Middle frontal gyrus (tissue), 1 donor: ENCODE data around the gene ATXN2.
"Not testable (repeated sequence)": the region's sequence is repeated elsewhere in the genome, so short reads cannot be mapped to it uniquely, and the experiment has no call there.

ENCODE experiments used
- DNase-seq: peaks from one replicate; pipeline ENCODE4 v3.0.0-alpha.2; 2015; ENCODE audit warnings: low spot score; ENCODE audit errors: extremely low spot score

The ATXN2 gene

DNA sequence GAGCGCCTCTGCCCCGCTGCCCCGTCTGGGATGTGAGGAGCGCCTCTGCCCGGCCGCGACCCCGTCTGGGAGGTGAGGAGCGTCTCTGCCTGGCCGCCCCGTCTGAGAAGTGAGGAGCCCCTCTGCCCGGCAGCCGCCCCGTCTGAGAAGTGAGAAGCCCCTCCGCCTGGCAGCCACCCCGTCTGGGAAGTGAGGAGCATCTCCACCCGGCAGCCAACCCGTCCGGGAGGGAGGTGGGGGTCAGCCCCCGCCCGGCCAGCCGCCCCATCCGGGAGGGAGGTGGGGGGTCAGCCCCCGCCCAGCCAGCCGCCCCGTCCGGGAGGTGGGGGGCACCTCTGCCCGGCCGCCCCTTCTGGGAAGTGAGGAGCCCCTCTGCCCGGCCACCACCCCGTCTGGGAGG lies 91.9 kb downstream of the ATXN2 start:
- DNase-seq = not testable (repeated sequence)

GRCh38 chr12:111506260-111506659 lies 92.9 kb downstream of the ATXN2 start:
- DNase-seq = no peak

DNA sequence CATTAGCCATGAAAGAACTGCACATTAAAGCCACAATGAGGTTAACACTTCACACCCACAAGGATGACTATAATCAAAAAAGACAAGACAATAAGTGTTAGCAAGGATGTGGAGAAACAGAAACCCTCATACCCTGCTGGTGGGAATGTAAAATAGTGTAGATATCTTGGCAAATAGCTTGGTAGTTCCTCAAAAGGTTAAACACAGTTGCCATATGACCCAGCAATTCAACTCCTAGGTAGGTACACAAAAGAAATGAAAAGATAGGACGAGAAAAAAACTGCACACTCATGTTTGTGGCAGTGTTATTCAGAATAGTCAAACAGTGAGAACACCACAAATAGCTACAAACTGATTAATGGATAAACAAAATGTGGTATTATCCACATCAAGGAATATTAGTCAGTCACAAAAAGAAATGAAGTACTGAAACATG lies 93.5 kb downstream of the ATXN2 start:
- no peak for DNase-seq

GRCh38 chr12:111503116-111503515 lies 96.0 kb downstream of the ATXN2 start:
- no peak for DNase-seq

GRCh38 chr12:111494676-111495075 lies 104.4 kb downstream of the ATXN2 start:
- DNase-seq = no peak

DNA sequence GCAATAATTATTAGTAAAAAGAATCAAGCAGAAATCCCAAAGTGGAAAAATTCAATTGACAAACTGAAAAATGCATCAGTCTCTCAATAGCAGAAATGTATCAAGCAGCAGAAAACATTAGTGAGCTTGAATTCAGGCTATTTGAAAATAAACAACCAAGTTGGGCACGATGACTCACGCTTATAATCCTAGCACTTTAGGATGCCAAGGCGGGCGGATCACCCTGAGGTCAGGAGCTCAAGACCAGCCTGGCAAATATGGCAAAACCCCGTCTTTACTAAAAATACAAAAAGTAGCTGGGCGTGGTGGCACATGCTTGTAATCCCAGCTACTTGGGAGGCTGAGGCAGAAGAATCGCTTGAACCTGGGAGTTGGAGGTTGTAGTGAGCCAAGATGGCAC lies 106.1 kb downstream of the ATXN2 start:
- not testable (repeated sequence) for DNase-seq

GRCh38 chr12:111488798-111489197 lies 110.3 kb downstream of the ATXN2 start:
- no peak for DNase-seq

- no peak for DNase-seq
Observed at GRCh38 chr12:111488271-111488670, 110.8 kb downstream of the ATXN2 start.

DNA sequence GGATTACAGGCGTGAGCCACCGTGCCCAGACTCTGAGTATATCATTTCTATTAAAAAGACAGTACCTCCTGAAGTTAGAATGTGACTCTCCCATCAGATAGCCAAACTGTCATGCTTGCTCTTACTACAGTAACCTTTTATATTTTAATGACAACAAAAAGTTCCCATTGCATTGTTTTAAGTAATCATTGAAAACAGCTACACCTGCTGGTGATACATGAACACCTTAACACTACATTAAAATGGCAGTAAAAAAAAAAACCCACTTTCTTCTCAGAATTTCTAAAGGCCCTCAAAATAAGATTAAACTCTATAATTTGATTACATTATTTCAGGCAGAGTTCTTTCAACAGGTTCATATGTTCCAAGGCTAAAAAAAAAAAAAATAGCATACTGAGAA lies 116.7 kb downstream of the ATXN2 start:
- DNase-seq = no peak

DNA sequence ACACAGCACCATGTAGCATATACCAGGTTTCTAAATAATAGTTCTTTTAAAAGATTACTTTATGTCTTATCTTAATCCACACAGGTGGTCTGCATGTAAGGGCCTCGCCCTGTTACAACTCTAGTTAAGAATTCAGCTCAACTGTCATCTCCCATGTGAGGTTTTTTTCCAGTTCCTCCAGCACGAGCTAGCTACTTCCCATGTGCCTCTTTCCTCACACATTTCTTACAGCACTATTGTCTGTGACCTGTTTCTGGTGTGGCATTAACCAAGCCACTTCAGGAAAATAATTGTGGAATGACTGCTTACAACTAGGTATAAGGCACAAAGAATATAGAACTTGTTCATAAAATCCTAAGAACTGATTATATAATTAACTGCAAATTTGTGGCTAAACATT lies 127.9 kb downstream of the ATXN2 start:
- no peak for DNase-seq

- no peak for DNase-seq
Observed at GRCh38 chr12:111469401-111469800, 129.7 kb downstream of the ATXN2 start.

- no peak for DNase-seq
Observed at GRCh38 chr12:111467857-111468241, 131.3 kb downstream of the ATXN2 start.

DNA sequence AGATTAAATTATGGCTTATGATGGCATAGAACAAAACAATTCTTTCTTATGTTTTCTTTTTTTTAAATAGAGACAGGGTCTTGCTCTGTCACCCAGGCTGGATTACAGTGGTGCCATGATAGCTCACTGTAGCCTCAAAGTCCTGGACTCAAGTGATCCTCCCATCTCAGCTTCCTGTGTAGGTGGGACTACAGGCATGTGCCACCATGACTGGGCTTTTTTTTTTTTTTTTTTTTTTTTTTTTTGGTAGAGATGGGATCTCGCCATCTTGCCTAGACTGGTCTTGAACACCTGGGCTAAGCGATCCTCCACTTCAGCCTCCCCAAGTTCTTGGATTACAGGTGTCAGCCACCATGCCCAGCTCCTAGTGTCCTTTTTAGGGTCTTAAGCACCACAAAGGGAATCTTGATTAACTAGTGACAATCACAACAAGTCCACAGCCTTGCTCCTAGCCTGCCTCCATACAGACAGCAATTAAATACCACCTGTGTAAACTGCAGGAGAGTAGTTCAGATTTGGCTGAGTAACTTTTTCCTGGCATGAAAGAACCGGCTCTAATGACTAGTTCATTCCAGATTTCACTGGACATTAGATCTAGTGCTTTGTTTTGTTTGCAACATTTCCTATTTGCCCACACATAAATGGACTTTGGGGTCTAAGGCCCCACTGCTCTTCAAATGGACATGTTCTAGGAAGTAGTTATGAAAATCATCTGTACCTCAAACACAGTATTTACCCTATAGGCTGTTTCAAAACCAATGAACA lies 131.8 kb downstream of the ATXN2 start:
- no peak for DNase-seq

DNA sequence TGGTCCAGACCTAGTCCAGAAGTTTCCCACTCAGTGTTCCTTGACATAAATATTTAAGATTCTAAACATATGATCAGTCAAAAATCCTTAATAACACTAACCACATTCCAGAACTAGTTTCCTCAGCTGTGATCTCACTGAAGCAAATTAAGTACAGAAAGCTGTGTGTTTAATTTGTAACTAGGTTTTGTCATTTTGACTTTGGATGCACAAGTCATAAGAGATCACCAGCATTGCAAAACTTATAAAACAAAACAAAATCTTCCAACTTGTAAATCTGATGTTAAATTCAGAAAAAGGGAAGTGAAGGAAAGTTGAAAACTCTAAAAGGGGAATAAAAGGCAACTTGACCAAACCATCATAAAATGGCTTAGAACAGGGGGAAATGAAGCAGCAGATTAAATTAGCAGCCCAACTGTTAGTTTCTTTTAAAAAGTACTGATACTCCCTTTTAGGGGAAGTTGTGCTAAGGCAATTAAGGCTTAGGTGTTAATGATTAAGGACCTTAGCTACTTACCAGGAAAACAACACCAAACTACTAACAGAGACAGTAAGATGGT lies 136.8 kb downstream of the ATXN2 start:
- no peak for DNase-seq

- not testable (repeated sequence) for DNase-seq
Observed at GRCh38 chr12:111460111-111460510, 139.0 kb downstream of the ATXN2 start.

GRCh38 chr12:111458546-111459172 lies 140.5 kb downstream of the ATXN2 start:
- no peak for DNase-seq

DNA sequence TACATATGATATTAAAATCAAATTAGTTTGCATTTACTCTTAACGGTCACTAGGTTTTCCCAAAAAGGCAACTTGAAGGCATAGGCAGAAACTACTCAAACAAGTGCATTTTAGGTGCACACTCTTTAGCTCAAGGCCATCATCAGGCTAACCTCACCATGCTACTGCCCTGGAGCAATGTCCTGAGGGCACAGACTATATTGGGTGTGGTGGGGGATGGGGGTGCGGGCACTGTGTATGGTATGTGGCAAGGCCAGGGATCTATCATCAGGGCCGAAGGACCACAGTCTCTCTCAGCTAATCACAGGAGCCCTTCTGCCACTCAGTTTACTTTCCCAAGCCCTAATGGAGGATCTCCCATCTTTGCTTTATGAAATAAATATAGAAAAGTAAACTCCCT lies 141.5 kb downstream of the ATXN2 start:
- no peak for DNase-seq

- no peak for DNase-seq
Observed at GRCh38 chr12:111457071-111457470, 142.0 kb downstream of the ATXN2 start.

- DNase-seq = no peak
Observed at GRCh38 chr12:111455448-111456320, 143.4 kb downstream of the ATXN2 start.

DNA sequence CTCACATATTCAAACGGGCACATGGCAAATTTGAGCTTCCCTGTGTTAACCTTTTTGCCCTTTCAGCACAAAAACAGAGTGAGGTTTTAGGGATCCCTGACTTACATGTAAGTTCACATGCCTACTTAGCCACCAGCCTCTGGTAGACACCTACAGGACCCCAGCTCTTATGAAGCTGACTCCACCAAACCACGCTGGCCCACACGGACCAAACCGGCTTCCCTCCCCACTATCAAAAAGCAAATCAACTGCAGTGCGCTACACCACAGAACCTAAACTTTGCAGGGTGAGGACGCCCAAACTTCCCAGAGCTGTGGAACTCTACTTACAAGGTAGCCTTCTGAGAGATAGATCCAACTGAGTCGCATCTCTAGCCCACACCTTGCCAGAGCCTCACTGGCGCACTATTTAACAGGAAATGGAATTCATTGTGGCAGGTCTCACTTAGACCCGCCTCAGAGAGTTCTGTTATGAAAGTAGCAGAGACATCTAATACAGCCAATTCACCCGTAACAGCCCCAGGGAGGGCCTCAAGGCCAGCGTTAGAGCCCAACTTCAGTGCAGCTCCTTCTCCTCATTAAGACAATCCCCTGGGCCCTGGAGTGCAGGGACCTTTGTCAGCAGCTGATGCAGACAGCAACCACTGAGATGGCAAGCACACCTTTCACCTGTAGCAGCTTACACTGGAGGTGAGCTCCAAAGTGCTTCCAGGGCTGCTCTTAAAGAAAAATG lies 144.2 kb downstream of the ATXN2 start:
- no peak for DNase-seq

GRCh38 chr12:111454311-111454710 lies 144.8 kb downstream of the ATXN2 start:
- no peak for DNase-seq
